Kidney epithelial cell (primary cell): Measurements from ENCODE around the gene ZFAND6. TPM values are rescaled to one million over a fixed set of nuclear protein-coding genes. Genes with fewer than 3 reads are reported as not detected.
"Not testable (repeated sequence)": the region's sequence is repeated elsewhere in the genome, so short reads cannot be mapped to it uniquely, and the experiment has no call there.

Experiments
- DNase-seq: peaks from one replicate; pipeline ENCODE4 v3.0.0-alpha.2; 2010; ENCODE audit warnings: low read depth
- H3K27me3 ChIP-seq: 2 replicates; pipeline ENCODE4 v1.6.0; 2011; ENCODE audit warnings: low read length; ENCODE audit not compliant: control insufficient read depth, insufficient read depth
- H3K36me3 ChIP-seq: 2 replicates; pipeline ENCODE4 v1.5.1; 2011; ENCODE audit warnings: low read length; ENCODE audit not compliant: control insufficient read depth, insufficient read depth
- H3K4me3 ChIP-seq: 2 replicates; pipeline ENCODE4 v1.5.1; 2011; ENCODE audit warnings: low read depth, mild to moderate bottlenecking, control low read depth, low read length
- total RNA-seq: library from RNA; depleted of rRNA; stranded (reverse); fragments of >200 nt; gene quantifications from 2 replicates; pipeline ENCODE4 v1.2.3, GENCODE V29; 2015
- TF ChIP-seq, protein P1 (sequence below): IDR thresholded peaks from 2 replicates; pipeline ENCODE4 v1.5.1; 2011; ENCODE audit warnings: mild to moderate bottlenecking, moderate library complexity, low read length, control low read depth, inconsistent platforms; ENCODE audit not compliant: insufficient read depth, poor library complexity, severe bottlenecking

The ZFAND6 gene
- total RNA-seq, 1 donor from 2014 or later, result 114 TPM

- TF ChIP-seq, protein P1, sequence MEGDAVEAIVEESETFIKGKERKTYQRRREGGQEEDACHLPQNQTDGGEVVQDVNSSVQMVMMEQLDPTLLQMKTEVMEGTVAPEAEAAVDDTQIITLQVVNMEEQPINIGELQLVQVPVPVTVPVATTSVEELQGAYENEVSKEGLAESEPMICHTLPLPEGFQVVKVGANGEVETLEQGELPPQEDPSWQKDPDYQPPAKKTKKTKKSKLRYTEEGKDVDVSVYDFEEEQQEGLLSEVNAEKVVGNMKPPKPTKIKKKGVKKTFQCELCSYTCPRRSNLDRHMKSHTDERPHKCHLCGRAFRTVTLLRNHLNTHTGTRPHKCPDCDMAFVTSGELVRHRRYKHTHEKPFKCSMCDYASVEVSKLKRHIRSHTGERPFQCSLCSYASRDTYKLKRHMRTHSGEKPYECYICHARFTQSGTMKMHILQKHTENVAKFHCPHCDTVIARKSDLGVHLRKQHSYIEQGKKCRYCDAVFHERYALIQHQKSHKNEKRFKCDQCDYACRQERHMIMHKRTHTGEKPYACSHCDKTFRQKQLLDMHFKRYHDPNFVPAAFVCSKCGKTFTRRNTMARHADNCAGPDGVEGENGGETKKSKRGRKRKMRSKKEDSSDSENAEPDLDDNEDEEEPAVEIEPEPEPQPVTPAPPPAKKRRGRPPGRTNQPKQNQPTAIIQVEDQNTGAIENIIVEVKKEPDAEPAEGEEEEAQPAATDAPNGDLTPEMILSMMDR, result no peak
- Histone ChIP-seq H3K27me3 (no peaks in the 10 kb centered on the region), H3K4me3 (no peak overlapping the region), H3K36me3 (no peaks in the 10 kb centered on the region)
- no peak for DNase-seq
These were observed 94.9 kb downstream of the ZFAND6 start for GRCh38 chr15:80154336-80154735.

DNA sequence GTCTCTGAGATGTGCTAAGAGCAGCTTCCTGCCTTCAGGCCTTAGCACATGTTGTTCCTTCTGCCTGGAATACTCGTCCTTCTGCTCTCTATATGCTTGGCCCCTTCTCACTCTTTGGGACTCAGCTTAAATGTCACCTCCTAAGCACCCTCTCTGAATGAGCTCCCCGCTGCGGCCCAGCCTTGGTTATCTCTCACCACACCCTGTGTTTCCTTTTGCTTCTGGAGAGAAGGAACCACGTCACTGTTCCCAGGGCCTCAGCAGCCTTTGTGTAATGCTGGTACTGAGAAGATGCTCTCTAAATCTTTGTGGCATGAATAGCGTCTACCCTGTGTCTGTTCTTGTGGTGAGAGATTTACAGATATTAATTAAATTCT, 95.5 kb downstream of the ZFAND6 start:
- Histone ChIP-seq H3K4me3 (no peak overlapping the region), H3K36me3 (peaks cover 1% of the 10 kb centered on the region), H3K27me3 (no peaks in the 10 kb centered on the region)
- TF ChIP-seq, protein P1, result no peak
- no peak for DNase-seq

- not testable (repeated sequence) for H3K4me3 ChIP-seq, H3K27me3 ChIP-seq, H3K36me3 ChIP-seq
- DNase-seq, result peak; percentile 61
These were observed 96.1 kb downstream of the ZFAND6 start for GRCh38 chr15:80155378-80156175.

DNA sequence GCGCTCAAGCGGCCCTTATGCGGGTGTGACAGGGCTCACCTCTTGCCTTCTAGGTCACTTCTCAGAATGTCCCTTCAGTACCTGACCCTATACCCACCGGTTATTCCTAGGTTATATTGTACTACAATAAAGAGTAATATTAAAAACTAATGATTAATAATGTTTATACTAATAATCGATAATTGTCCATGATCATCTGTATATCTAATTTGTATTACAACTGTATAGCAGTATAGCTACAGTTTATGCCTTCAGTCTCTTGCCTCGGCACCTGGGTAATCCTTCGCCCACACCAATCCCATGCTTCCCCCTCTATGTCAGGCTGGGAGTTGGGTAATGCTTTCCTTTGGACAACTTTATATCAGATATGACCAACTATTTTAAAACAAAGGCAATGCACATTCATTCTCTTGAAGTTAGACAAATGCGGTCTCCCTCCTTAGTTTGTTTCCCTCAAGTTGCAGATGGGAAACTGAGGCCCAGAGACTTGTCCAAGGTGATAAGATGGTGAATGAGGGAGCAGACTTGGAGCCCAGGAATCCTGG, 96.8 kb downstream of the ZFAND6 start:
- Histone ChIP-seq H3K36me3 (peaks cover 1% of the 10 kb centered on the region), H3K4me3 (no peak overlapping the region), H3K27me3 (no peaks in the 10 kb centered on the region)
- no peak for DNase-seq
- TF ChIP-seq, protein P1, result no peak

GRCh38 chr15:80157215-80157614, 97.7 kb downstream of the ZFAND6 start:
- no peak overlapping the region for H3K4me3 ChIP-seq
- TF ChIP-seq, protein P1, result no peak
- H3K27me3 ChIP-seq, result no peaks in the 10 kb centered on the region
- no peak for DNase-seq
- peaks cover 2% of the 10 kb centered on the region for H3K36me3 ChIP-seq

- H3K27me3 ChIP-seq, result no peaks in the 10 kb centered on the region
- TF ChIP-seq, protein P1, result no peak
- H3K36me3 ChIP-seq, result peaks cover 2% of the 10 kb centered on the region
- no peak for DNase-seq
- H3K4me3 ChIP-seq, result no peak overlapping the region
These were observed 99.8 kb downstream of the ZFAND6 start for GRCh38 chr15:80159301-80159700.
